GM21737 (cell line): ENCODE data around the gene CYP1B1.

ENCODE experiments used
- ATAC-seq: cut with Tn5 transposase; IDR thresholded peaks from one replicate; pipeline ENCODE4 v1.9.1; 2021; ENCODE audit warnings: mild to moderate bottlenecking, moderate library complexity; ENCODE audit not compliant: unreplicated experiment

CYP1B1 gene

GRCh38 chr2:38076710-38077430 is 919 bp upstream of the CYP1B1 start:
- ATAC-seq = peak; percentile 49

- ATAC-seq = peak; percentile 58
Measured at GRCh38 chr2:38076152-38076709, 280 bp upstream of the CYP1B1 start.

DNA sequence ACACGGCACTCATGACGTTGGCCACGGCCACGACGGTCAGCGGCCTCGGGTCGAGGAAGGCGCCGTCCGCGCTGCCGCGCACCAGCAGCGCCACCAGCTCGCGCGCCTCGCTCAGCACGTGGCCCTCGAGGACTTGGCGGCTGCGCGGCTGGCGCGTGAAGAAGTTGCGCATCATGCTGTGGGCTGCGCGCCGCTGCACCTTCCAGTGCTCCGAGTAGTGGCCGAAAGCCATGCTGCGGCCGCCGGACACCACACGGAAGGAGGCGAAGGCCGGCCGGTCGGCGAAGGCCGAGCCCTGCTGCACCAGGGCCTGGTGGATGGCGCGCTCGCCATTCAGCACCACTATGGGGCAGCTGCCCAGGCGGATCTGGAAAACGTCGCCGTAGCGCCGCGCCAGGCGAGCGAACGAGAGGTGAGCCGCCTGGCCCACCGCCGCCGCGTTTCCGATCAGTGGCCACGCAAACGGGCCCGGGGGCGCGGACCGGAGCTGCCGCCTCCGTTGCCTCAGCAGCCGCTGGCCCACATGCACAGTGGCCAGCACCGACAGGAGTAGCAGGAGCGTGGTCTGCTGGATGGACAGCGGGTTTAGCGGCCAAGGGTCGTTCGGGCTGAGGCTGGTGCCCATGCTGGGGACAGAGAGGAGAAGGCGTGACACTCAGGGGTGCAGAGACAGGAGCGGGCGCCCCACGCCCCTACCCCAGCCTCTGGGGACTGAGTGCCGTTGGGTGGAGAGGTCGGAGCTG is 1.0 kb downstream of the CYP1B1 start:
- no peak for ATAC-seq

DNA sequence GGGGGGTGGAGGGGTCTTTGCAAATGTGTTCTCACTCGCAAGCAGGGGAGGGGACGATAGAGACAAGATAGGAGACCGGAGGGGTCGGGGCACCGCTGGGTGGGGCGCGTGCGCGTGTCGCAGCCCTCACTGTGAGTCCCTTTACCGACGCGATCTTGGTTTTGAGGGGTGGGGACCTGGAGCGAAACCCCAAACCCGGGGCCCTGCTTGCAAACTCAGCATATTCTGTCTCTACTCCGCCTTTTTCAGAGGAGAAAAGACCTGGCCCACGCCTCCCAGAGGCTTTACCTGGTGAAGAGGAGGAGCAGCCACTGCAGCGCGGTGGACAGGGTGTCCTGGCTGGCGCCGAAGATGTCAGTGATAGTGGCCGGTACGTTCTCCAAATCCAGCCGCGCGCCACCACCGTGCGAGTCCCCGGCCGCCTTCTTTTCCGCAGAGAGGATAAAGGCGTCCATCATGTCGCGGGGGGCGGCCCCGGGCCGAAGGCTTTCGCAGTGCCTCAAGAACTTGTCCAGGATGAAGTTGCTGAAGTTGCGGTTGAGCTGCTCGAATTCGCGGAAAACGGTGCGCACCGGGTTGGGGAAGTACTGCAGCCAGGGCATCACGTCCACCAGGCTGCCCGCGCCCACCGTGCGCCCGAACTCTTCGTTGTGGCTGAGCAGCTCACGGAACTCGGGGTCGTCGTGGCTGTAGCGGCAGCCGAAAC is 1.7 kb downstream of the CYP1B1 start:
- no peak for ATAC-seq

GRCh38 chr2:38073211-38074057 is 2.5 kb downstream of the CYP1B1 start:
- no peak for ATAC-seq

GRCh38 chr2:38070438-38070837 is 5.5 kb downstream of the CYP1B1 start:
- ATAC-seq = no peak

DNA sequence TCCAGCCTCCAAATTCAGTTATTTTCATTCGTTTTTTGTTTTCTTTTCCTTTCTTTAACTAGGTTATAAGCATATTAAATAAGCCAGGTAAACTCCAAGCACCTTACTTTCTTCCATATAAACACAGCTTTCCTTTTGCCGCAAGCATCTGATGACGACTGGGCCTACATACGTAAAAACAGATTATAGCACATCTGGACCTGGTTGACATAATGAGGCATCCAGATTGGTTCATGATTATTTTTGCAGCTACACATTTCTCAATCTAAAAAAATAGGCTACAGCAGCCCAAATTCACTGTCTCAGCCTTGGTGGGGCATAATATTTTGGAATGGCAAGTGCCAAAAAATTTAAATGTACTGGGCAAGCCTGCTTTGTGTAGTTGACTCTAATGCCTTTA is 7.7 kb downstream of the CYP1B1 start:
- ATAC-seq = no peak

DNA sequence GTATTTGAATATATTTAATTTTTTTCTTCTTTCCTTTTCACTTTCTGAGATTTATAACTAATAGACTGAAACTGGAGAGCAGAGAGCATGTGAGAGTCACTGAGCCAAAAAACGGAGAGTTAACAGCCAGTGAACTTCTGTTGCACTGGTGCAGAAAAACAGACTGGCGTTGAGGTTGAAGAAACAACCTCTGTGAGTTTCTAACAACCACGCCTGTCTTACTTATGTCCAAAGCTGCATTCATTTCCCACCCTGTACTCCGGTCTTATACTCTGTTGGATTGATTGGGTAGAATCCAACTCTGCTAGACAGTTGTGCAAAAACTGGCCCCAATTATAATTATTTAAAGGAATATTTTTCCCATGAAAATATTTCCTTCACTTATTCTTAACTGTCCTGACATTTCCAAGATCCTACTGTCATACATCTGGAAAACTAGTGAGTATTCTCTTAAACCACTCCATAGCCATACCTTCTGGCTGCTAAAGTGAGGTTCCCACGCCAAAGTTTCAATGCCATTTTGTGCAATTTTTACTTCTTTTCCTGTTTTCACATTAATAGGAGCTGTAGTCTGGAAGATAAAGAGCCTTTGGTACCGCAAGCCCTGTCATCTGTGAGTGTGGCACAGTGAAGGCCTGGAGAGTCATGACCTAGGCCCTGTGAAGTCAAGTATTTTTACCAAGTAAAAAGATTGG is 9.4 kb downstream of the CYP1B1 start:
- no peak for ATAC-seq

GRCh38 chr2:38065502-38066135 is 10.3 kb downstream of the CYP1B1 start:
- ATAC-seq = no peak

DNA sequence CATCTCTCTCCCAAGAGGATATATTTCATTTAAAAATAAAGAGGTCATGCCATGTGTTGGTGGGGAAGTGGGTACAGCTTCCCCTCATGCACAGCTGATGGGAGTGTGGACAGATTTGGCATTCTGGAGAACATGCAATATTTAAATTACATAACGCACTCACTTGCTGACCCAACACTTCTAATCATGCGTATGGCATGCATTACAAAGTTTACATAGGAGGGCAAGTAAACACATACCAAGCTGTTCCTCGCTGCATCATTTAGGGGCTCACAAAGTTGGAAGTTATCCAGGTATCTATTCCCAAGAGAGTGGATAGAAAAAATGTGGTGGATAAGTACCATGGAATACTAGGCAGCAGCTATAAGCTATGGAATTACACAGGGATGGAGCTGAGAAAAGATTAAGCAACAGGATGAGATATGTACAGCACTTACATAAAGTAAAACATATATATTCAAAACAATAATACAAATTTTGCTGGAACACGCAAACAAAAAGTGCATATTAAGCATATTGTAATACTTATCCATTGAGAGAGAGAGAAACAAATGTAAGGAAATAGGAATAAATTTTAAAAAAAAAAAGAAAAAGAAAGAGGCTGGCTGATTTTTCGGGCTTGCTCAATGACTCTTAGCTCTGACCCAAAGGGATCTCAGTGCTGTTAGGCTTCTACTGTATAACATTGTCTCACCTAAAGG is 11.0 kb downstream of the CYP1B1 start:
- ATAC-seq = no peak

DNA sequence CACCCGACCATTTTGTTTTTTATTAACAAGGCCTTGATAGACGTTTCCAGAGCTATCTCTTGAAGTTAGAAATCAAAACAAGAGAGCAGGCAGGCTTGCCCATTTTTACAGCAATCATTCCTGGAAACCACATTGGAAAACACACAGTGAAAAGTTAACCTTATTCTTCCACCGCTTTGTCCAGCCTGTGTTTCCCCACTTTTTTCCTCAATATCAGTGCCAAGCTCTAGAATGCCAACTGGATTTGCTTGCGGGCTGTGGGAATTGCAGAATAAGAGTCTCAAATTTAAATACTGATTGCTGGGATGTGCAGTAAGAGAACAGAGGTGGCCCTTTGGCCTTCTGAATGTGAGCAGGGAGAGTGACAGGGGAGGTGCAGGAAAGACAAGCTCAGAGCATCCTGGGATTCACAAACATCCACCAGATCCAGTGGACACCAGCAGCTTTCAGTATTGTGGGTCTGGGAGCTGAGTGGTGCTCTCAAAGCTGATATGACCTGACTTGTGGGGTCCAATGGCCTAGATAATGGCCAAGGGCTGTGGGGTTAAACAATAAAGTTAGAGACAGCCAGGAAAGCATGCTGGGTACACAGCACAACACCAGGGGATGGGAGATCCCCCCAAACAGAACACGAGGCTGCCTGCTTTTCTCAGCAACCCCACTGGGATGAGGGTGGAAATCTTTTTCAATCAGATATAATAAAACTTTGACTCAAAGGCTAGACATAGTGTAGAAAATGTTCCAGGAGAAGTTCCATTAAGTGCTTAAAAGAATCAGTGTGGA is 15.5 kb downstream of the CYP1B1 start:
- ATAC-seq = no peak

- ATAC-seq = no peak
Measured at GRCh38 chr2:38057651-38058410, 18.1 kb downstream of the CYP1B1 start.

GRCh38 chr2:38056216-38056615 is 19.7 kb downstream of the CYP1B1 start:
- ATAC-seq = no peak

- no peak for ATAC-seq
Measured at GRCh38 chr2:38045811-38046210, 30.1 kb downstream of the CYP1B1 start.

DNA sequence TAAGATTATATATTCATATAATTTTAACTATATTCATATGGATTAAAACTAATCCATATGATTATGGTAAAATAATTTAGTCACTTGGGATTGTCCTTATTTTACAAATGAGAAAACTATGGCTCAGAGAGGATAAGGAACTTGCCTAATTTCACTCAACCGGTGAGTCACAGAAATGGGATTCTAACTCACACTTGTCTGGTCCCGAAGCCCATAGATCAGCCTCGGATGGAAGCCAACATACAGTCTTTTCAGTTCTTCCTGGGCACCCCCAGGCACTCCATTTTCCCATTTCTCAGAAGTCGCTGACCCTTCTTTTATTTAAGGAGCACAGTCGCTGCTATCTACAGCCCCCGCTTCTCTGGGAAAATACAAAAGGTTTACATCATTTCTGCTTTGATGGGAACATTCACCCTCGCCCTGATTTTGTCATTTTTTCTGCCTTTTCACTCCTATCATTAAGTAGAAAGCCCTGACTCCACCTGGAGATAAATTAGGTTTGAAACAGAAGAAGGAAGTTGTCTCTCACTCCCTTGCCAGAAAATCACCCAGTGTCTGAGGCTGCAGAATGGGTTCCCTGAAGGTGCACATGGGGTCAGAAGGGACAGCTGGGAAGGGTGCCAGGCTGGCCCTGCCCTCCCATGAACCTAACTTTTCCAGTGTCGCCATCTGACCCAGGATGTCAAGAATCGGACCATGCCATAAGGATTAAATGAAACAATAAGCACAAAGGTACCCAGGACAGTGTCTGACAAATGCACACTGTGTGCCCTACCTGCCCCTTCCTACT is 36.6 kb downstream of the CYP1B1 start:
- ATAC-seq = no peak

- ATAC-seq = no peak
Measured at GRCh38 chr2:38038682-38039081, 37.3 kb downstream of the CYP1B1 start.
